NB4 (cell line): Measurements from ENCODE around the gene KHK.
A peak's percentile ranks its signal among the peaks of the same experiment; 100 is the strongest.

Source experiments
- DNase-seq: peaks from one replicate; pipeline ENCODE4 v3.0.0; 2010; ENCODE audit warnings: low read depth
- H3K4me3 ChIP-seq: one replicate; pipeline ENCODE4 v1.5.1; 2011; ENCODE audit warnings: mild to moderate bottlenecking, low read depth, low read length, moderate library complexity
- CTCF ChIP-seq: IDR thresholded peaks from one replicate; pipeline ENCODE4 v1.5.1; 2012; ENCODE audit warnings: low read depth, low read length
- MAX ChIP-seq: IDR thresholded peaks from 2 replicates; pipeline ENCODE4 v1.6.1; 2011; ENCODE audit warnings: low read depth, low read length
- MYC ChIP-seq: IDR thresholded peaks from 2 replicates; pipeline ENCODE4 v1.6.1; 2011; ENCODE audit warnings: low read depth, low read length
- POLR2A ChIP-seq: IDR thresholded peaks from 2 replicates; pipeline ENCODE4 v1.6.1; 2011; ENCODE audit warnings: mild to moderate bottlenecking; ENCODE audit not compliant: insufficient read length; ENCODE audit errors: extremely low read depth

Gene KHK

DNA sequence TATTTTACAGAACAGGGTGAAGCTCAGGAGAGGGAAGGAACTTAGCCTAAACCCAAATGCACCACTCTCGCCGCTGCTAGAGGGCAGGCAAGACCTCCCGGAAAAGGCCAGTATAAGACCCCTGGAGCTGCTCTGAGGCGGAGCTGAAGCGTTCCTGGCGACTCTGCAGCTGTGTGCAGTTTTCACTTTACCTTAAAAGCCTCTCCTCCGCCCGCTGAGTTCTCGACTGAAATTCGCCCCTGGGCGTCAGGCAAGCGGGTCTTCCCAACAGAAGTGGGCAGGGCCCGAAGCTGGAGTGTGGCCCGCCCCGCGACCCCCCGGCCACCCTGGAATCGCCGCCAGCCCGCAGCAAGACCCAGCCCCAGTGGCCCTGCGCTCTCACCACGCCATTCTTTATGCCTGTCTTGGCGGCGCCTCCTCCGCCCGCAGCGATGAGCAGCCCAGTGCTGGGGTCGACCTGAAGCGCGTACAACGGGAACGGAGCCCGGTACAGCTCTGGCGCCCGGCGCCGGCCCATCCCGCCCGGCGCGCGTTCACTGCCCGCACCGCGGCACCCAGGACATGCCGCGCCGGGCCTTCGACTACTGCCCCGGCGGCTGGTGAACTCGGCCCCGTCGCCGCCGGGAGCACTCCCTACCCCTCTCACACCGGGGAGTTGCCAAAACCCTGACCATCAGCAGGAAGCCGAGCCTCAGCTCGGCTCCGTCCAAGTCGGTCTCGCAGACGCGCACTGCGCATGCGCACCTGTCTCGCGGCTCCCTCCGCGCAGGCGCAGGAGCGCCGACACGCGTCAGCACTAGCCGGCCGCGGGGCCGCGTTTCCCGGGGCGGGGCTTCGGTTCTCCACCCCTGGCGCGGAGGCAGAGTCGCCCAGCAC lies 47.6 kb downstream of the KHK start, which contains the start of gene PREB:
TSS of gene PREB (minus strand) at position 732 of the 876 bp plus-strand sequence. CDS start at position 517, 215 bp downstream.
- peak; percentile 95 for DNase-seq
- peak within 1 kb of the TSS; percentile 87 for H3K4me3 ChIP-seq
- TF ChIP-seq MYC, result no peak
- TF ChIP-seq CTCF, result peak; percentile 39
- TF ChIP-seq MAX, result peak; percentile 4; the same call in 1 of the 2 replicates
- peak; percentile 87 for TF ChIP-seq POLR2A

DNA sequence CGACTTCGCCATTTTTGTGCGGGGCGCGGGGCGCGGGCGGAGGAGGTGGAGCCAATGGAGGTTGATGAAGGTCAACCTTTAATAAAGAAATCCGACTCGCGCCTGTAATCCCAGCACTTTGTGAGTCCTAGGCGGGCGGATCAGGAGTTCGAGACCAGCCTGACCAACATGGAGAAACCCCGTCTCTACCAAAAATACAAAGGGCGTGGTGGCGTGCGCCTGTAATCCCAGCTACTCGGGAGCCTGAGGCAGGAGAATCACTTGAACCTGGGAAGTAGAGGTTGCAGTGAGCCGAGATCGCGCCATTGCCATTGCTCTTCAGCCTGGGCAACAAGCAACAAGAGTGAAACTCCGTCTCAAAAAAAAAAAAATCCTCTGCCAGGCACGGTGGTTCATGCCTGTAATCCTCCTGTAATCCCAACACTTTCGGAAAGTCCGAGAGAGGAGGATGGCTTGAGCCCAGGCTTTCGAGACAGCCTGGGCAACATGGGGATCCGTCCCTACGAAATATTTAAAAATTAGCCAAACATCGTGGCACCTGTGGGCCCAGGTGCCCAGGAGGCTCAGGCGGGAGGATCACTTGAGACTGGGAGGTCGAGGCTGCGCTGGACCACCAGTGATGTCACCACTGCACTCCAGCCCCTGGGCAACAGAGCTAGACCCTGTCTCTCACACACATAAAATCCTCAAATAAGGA lies 48.4 kb downstream of the KHK start:
- H3K4me3 ChIP-seq, result no peak overlapping the region
- DNase-seq, result no peak
- TF ChIP-seq POLR2A (no peak), MYC (no peak), MAX (no peak), CTCF (no peak)

DNA sequence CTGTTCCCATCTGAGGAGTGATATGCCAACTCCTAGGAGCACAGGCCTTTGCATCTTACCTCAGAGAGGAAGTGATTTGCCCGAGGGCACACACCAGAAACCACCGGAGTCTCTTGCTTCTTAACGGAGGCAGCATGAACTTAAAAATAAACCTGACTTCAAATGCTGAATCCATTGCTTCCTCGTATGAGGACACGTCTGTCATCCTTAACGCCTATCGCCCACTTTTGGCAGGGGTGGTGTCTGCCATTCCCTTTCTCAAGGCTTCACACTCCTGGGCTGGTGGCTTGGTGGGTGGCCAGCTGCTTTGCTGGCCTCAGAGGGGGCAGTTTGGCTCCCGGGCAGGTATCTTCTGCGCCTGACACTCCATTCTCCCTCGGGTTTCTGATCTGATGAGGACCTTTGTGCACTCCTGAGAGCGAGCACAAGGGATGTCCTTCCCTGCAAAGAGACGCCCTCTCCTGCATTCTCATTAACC lies 48.9 kb downstream of the KHK start:
- H3K4me3 ChIP-seq, result no peak overlapping the region
- DNase-seq, result peak; percentile 27
- TF ChIP-seq POLR2A (no peak), CTCF (no peak), MAX (no peak), MYC (no peak)

DNA sequence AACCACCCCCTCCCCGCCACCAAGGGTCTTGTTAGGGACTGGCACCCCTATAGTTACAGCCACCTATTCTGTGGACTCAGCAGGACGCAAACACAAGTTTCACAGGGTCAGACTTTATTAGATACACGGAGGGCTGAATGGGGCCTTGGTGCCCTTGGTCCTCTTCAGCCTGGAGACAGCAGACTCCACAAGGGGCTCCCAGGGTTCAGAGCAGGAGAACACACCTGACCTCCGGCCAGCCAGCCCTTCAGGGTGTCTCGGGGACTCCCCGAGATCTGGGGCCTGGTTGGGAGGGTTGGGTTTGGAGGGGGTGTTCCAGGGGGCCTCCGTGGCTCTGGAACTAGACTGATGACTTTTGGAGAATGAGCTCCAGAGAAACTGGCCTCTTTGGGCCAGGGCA lies 50.2 kb downstream of the KHK start:
- no peak for DNase-seq
- TF ChIP-seq POLR2A (no peak), CTCF (no peak), MYC (no peak), MAX (no peak)
- H3K4me3 ChIP-seq, result no peak overlapping the region

DNA sequence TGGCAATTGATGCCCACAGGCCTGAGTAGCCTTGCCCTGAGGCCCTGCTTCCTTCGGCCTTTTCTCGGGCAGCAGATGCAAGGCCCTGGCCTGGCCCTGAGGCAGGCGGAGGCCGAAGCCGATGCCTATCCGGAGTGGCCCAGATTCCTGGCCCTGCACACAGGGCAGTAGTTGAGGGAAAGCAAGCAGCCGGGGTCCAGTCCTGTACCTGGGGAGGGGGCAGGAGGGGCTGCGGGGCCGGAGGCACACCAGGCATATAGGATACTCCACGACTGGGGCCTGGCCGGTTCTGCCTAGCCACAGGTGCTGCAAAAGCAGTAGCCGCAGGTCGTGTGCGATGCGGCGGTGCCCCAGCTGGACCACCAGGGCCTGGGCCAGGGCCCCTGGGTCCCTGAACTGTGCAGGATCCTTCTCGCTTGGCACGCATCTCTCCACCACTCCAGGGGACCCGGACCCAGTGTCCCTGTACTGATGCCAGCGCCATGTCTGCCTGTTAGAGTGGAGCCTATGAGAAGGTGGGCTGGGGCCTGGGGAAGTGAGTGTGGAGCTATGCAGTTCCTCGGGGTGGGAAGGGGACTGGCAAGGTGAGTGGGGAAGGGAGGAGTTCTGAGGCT lies 50.9 kb downstream of the KHK start:
- TF ChIP-seq MAX (no peak), POLR2A (no peak), CTCF (no peak), MYC (no peak)
- no peak for DNase-seq
- no peak overlapping the region for H3K4me3 ChIP-seq
